CD4-positive, alpha-beta T cell treated with Interleukin-17A for 1 hour (primary cell): Measurements from ENCODE around the gene RIN2.

Experiments
- DNase-seq: peaks from one replicate; pipeline ENCODE4 v3.0.0-alpha.2; 2020

The RIN2 gene

GRCh38 chr20:19758133-19758500 is at the start of gene RIN2:
Gene RIN2 (plus strand): TSS chr20:19758258. CDS start chr20:19889602, 131,344 bp downstream.
- DNase-seq, result peak; percentile 7

GRCh38 chr20:19709635-19710335 is 48.3 kb upstream of the RIN2 start:
- DNase-seq, result no peak

GRCh38 chr20:19710336-19711120 is 47.5 kb upstream of the RIN2 start:
- no peak for DNase-seq

GRCh38 chr20:19711126-19711525 is 46.9 kb upstream of the RIN2 start:
- no peak for DNase-seq

- no peak for DNase-seq
These were observed 45.3 kb upstream of the RIN2 start for GRCh38 chr20:19712721-19713260.

GRCh38 chr20:19713822-19714578 is 44.1 kb upstream of the RIN2 start:
- no peak for DNase-seq

- DNase-seq, result no peak
These were observed 43.5 kb upstream of the RIN2 start for GRCh38 chr20:19714579-19714840.

- no peak for DNase-seq
These were observed 42.1 kb upstream of the RIN2 start for GRCh38 chr20:19715986-19716385.

GRCh38 chr20:19718880-19719279 is 39.2 kb upstream of the RIN2 start:
- DNase-seq, result no peak

GRCh38 chr20:19720991-19721390 is 37.1 kb upstream of the RIN2 start:
- DNase-seq, result no peak

GRCh38 chr20:19723051-19723450 is 35.0 kb upstream of the RIN2 start:
- DNase-seq, result no peak

GRCh38 chr20:19723813-19724430 is 34.1 kb upstream of the RIN2 start:
- no peak for DNase-seq

- no peak for DNase-seq
These were observed 32.7 kb upstream of the RIN2 start for GRCh38 chr20:19725373-19725772.

- no peak for DNase-seq
These were observed 32.1 kb upstream of the RIN2 start for GRCh38 chr20:19725814-19726525.

GRCh38 chr20:19727251-19727847 is 30.7 kb upstream of the RIN2 start:
- DNase-seq, result no peak

- DNase-seq, result no peak
These were observed 28.4 kb upstream of the RIN2 start for GRCh38 chr20:19729672-19730071.

- DNase-seq, result no peak
These were observed 27.4 kb upstream of the RIN2 start for GRCh38 chr20:19730706-19731105.

GRCh38 chr20:19734811-19735210 is 23.2 kb upstream of the RIN2 start:
- DNase-seq, result no peak

- DNase-seq, result no peak
These were observed 22.6 kb upstream of the RIN2 start for GRCh38 chr20:19735446-19735845.

- DNase-seq, result no peak
These were observed 21.0 kb upstream of the RIN2 start for GRCh38 chr20:19737025-19737424.

GRCh38 chr20:19738951-19739350 is 19.1 kb upstream of the RIN2 start:
- no peak for DNase-seq

- DNase-seq, result no peak
These were observed 18.7 kb upstream of the RIN2 start for GRCh38 chr20:19739351-19739750.
